HG03039 (cell line): Measurements from ENCODE around the gene VSTM5.
A peak's percentile ranks its signal among the peaks of the same experiment; 100 is the strongest.
"Not testable (repeated sequence)": the region's sequence is repeated elsewhere in the genome, so short reads cannot be mapped to it uniquely, and the experiment has no call there.

Experiments
- ATAC-seq: cut with Tn5 transposase; IDR thresholded peaks from one replicate; pipeline ENCODE4 v1.9.1; 2021; ENCODE audit warnings: mild to moderate bottlenecking, moderate library complexity; ENCODE audit not compliant: unreplicated experiment

The VSTM5 gene

DNA sequence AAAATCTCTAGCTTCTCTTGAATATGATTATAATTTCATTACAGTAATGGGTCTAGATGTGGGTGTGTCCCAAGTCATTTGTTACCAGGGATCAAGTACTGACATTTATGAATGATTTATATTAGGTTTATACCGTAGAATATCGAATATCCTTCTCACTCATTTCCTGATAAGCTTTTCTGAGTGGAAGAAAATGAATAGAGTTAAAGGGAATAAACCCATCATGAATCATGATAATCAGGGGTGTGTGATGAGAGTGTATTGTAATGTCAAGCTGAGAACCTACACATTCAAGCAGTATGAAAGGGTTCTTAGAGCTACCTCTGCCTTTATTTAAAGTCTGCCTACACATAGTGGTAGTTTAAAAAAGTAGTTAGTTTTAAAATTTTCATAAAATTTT, 49.1 kb downstream of the VSTM5 start:
- no peak for ATAC-seq

DNA sequence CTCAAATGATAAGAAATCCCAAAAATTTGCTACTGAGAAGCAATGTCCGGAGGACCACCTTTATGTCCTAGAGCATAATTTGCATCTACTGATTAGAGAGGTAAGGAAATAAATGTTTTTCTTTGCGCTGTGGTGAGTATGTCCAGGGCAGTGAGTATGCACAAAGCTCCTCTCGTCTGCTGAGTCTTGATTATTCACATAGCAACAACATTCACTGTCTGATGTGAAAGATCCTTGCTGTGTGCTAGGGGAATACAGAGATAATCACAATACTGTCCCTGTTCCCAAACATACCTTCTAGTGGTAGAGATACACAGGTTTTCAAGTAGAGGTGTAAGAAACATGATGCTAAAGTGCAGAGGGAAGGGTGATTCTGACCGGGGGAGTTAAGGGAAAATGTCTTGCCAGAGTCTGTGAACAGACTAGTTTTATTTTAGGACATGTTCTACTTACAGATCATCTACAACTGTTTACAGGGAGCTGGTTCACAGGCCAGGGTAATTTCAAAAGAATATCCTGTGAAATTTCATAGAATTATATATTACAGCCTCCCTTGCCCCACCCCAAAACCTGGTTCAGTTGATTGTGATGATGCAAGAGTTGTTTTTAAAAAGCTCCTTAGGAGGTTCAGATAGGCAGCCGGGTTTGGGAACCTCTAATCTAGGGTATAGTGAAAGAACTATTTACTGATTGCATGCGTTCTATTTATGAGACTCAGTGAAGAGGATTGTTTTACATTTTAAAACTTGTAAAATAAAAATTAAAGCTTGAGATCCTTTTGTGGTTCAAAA, 53.8 kb downstream of the VSTM5 start:
- ATAC-seq: no peak

DNA sequence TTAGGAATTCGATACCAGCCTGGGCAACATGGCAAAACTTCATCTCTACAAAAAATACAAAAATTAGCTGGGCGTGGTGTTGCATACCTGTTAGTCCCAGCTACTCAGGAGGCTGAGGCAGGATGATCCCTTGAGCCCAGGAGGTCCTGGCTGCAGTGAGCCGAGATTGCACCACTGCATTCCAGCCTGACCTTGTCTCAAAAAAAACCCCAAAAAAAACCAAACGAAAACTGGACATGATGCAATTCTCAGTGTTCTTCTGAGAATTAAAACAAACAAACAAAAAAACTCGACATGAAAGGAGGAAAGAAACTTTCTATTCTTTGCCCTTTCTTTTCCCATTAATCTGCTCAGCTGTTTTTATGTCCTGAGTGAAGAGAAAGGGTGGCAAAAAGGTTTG, 58.9 kb downstream of the VSTM5 start:
- no peak for ATAC-seq

DNA sequence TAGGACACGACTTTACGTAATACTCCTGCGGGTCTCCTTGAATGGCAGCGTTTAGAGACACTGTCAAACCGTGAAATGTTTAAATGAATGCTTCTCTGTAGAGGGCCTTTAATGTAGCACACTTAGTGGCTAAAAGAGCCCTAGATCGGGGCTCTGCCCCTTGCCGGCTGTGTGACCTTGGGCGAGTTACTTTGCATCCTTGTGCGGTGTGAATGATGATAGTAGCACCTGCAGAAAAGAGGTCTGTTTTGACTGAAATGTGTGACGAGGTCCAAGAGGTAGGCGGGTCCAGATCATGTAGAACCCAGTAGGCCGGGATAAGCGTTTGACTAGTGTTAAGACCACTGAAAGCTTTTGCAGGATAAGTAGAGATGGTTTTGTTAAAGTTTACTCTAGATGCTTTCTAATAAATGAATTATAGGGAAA, 65.5 kb downstream of the VSTM5 start:
- peak; percentile 26 for ATAC-seq

DNA sequence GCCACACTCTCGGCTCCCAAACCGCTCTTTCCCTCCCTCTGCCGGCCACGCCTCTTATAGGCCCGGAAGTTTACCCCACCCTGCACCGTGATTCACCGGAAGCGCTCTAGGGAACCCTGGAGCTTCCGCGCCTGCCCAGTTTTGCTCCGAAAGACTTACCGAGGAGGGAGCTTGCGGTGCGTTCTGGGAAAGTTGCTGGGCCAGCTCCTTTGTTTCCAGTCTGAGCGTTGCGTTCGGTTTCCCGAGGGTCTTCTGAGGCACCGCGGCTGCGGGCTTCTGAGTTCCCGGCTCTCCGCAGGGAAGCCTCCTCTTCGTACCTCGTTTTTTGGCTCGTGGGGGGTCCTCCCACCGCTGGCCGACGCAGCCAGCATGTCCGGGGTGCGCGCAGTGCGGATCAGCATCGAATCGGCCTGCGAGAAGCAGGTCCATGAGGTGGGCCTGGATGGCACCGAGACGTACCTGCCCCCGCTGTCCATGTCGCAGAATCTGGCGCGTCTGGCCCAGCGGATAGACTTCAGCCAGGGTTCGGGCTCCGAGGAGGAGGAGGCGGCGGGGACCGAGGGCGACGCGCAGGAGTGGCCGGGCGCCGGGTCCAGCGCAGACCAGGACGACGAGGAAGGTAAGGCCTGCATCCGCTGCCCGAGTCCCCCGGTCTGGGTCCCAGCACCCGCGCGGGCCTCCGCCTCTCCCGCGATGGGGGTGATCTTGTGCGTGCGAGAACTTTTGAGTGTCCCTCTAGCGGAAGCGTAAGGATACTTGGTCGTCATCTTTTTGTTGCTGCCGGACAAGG, 66.1 kb downstream of the VSTM5 start, which contains the start of gene MED17:
Gene MED17, plus strand, starts transcription at position 138 of the 790 bp plus-strand sequence. Its CDS starts 232 bp downstream, at position 370.
- ATAC-seq: peak; percentile 98

DNA sequence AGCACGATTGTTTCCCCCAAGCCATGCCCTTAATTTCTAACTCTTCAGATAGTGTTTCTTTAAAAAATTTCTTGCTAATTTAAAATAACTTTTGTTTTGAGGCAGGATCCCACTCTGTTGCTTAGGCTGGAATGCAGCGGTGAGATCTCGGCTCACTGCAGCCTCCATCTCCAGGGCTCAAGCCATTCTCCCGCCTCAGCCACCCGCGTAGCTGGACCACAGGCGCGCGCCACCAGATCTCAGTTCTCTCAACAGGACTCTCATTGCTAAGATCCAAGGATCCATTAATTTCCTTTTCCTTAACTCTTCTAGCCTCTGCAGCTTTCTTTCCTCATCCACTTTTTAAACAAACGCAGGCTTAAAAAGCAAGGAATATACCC, 66.7 kb downstream of the VSTM5 start:
- ATAC-seq: peak; percentile 33

DNA sequence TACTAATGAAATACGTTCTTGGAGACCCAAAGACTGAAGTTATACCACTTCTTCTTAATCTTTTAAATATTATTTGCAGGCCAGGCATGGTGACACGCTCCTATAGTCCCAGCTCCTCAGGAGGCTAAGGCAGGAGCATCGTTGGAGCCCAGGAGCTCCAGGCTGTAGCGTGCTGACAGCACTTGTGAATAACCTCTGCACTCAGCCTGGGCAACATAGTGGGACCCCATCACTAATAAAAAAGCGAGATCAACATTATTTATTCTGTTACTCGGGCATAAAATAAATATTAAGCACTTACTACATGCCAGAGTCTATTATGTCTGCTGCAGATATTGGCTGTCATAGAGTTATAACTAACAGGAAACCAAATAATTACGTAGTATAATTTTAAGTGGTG, 67.1 kb downstream of the VSTM5 start:
- no peak for ATAC-seq

DNA sequence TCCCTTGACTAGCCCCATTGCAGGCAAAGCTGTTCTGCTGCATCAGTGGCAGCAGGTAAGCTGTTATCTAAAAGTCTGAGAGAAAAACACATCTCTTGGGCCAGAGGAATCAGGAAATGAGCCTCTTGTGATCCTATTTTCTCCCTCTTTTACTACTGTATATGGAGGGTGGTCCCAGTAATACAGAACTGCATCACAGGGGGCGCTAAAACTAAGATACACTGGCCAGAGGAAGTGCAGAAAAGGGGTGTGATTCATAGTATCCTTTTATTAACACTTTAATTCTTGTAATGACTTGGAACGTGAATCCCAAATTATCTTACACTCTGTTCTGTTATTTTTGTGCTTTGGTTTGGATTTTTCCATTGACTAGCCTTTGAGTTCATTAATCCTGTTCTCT, 75.1 kb downstream of the VSTM5 start:
- no peak for ATAC-seq

DNA sequence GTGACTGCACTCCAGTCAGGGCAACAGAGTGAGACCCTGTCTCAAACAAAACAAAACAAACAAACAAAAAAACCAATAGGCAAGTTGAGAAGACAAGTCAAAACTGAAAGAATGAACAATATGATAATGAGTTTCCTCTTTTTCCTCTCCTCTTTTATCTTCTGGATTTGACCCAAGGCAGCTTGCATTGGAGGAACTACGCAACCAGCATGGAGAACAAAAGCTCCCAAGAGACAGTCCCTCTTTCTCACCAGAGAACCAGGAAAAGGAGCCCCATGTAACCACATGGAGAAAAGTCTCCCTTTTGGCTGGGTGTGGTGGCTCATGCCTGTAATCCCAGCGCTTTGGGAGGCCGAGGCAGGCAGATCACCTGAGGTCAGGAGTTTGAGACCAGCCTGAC, 75.9 kb downstream of the VSTM5 start:
- not testable (repeated sequence) for ATAC-seq

DNA sequence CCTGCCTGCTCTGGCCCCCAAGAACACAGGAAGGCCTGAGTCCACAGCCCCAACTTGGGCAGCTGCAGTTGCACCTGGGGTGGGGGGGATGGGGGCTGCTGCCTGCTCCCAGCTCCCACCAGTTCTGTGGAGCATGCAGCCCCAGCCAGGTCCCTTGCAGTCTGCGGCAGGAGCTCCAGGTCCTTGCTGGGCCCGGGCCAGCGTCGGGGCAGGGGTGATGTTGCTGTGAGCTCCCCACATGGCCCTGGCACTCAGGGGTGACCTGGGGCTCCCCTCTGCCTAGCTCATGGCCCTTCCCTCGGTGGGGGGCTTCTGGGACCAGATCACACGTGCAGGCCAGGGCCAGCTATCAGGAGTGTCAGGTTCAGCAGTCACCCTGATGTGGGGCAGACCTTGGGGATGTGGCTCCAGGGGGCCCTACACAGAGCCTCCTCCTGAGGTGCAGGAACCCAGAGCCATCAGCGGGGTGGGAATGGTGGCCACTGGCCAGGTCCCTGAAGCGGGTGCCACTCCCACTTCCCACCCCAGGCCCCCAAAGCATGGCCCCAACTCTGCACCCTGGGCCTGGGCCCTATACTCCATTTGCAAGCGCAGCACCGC, 76.7 kb downstream of the VSTM5 start:
- no peak for ATAC-seq

DNA sequence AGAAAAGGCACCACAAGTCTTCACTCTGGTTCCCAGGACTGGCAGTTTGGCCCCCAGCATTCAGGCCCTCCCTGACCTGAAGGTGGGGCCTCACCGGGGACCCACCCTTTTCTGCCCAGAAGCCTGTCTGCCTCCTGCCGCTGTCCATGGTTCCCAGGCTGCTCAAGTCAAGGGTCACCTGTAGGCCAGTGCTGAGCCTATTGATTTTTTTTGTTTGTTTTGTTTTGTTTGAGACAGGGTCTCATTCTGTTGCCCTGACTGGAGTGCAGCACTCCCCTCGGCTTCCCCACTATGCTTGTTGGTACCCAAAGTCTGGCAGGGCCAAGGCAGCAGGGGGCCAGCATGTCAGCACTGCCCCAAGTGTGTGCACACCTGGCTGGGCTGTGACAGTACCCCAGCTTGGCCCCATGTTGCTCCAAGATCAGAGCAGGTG, 77.4 kb downstream of the VSTM5 start:
- ATAC-seq: no peak

DNA sequence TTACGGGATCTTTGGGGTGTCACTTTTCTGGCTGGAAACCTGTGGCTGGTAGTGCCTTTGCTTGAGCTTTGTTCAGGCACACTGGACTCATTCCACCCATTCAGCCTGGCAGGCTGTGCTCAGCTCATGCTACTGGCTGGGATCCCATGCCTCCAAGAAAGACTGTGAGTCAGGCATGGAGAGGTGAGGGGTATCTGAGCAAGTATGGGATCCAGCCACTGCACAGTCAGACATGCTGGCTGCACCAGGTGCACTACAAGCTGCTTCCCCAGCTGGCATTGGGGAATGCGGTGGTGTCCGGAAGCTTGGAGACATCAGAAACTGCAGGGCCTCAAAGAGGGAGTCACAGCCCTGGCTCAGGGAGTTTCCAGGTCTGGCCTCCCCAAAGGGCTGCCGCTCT, 78.3 kb downstream of the VSTM5 start:
- no peak for ATAC-seq

DNA sequence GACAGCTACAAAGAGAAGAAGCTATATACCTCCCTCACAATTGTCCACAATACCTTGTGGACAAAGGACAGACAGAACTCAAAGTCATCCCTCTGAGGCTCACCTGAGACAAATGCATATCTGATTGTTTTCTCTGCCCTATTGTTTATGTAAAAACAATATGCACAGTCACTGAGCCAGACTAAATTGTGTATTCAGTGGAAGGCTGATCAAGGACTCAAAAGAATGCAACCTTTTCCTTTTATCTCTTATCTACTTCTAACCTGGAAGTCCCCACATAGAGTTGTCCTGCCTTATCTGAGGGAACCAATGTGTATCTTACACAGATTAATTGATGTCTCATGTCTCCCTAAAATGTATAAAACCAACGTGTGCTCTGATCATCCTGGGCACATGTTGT, 80.3 kb downstream of the VSTM5 start:
- no peak for ATAC-seq
